DMS53 (cell line): ENCODE measurements around the gene ZNF862.
A peak's percentile ranks its signal among the peaks of the same experiment; 100 is the strongest.

Experiments used
- DNase-seq: peaks from one replicate; lab custom pipeline; 2025; lab: John Stamatoyannopoulos, UW

The ZNF862 gene

GRCh38 chr7:149811221-149811620 is 27.0 kb upstream of the ZNF862 start:
- DNase-seq: peak; percentile 35

DNA sequence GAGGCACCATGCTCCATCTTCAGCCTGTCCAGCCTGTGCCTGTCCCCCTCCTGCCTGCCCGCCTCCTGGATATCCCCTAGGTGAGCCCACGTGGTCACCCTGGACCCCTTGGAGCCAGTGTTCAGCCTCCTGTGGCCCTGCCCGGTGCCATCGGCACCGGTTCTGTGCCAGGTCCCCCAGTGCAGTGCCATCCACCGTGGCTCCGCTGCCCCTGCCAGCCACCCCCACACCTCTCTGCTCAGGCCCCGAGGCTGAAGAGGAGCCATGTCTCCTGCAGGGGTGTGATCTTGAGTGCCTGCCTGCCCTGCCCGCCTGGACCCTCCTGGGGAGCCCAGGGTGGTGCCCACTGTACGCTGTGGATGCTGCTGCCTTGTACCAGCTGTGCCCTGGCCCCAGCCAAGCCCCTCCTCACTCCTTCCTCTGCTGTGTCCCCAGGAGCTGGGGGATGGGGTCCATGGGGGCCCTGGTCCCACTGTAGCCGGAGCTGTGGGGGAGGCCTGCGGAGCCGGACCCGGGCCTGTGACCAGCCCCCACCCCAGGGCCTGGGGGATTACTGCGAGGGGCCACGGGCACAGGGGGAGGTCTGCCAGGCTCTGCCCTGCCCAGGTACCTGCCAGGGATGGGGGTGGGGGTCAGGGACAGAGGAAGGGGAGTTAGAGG is 26.2 kb upstream of the ZNF862 start:
- no peak for DNase-seq

DNA sequence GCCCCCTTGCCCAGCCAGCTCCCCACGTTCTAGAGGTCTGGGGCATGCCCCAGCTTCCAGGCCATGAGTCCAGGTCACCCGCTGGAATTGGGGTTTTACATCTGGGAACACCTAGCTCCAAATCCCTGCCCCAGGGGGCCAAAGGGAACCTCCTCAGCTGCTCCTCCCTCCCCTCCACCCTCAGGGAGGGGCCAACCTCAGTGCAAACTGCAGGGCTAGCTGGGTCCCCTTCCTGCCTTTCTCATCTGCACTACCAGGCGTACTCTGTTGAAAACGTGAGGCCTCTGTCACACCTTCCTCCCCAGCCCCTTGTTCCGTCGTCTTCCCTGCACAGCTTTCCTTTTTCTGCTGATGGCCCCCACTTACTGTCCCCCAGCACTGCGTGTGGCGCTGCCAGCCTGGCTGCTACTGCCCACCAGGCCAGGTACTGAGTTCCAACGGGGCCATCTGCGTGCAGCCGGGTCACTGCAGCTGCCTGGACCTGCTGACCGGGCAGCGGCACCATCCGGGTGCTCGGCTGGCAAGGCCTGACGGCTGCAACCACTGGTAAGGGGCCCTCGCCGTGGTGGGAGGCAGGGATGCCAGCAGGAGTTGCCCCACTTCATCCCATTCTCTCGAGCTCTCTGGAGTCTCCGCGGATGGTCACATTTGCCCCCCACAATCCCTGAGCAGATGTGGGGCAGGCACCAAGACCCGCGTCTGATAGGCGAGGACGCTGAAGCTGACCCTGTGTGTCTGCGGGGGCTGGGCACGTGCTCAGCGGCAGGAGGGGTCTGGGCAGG is 24.7 kb upstream of the ZNF862 start:
- no peak for DNase-seq

- no peak for DNase-seq
These were observed 23.7 kb upstream of the ZNF862 start for GRCh38 chr7:149814494-149814893.

GRCh38 chr7:149815121-149815520 is 23.1 kb upstream of the ZNF862 start:
- DNase-seq: no peak

- DNase-seq: peak; percentile 45
These were observed 22.4 kb upstream of the ZNF862 start for GRCh38 chr7:149815661-149816266.

DNA sequence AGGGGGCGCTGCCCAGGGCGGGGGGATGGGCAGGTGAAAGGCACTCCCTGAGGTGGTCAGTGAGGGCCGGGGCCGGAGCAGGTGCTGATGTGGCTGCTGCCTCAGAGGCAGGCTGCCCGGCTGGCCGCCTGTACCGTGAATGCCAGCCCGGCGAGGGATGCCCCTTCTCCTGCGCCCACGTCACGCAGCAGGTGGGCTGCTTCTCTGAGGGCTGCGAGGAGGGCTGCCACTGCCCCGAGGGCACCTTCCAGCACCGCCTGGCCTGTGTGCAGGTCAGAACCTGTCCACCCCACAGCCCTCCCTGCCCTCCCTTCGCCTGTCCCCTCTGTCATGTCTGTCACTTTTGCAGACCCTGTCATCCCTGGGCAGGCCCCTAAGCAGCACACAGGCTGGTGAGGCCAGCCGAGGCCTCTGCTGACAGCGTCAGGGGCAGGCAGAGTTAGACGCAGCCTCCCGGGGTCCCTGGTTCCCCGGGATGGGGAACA is 21.9 kb upstream of the ZNF862 start:
- DNase-seq: no peak

DNA sequence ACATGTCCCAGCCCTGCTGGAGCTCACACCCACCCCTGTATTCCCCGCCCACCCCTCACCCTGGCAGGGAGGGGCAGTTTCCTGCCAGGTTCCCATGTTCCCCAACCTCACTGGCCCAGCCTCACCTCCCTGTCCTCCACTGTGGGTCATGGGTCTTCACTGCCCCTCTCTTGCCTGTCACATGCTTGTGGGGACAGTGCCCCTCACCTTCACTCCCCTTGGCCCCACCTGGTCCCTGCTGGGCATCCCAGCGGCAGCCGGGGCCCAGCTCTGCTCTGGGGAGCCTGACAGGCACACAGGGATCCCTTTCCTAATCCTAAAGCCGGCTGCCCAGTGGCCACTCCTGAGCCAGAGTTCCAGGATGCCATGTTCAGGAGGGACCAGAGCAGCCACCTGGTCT is 21.4 kb upstream of the ZNF862 start:
- DNase-seq: no peak

GRCh38 chr7:149817301-149817771 is 20.8 kb upstream of the ZNF862 start:
- DNase-seq: no peak

DNA sequence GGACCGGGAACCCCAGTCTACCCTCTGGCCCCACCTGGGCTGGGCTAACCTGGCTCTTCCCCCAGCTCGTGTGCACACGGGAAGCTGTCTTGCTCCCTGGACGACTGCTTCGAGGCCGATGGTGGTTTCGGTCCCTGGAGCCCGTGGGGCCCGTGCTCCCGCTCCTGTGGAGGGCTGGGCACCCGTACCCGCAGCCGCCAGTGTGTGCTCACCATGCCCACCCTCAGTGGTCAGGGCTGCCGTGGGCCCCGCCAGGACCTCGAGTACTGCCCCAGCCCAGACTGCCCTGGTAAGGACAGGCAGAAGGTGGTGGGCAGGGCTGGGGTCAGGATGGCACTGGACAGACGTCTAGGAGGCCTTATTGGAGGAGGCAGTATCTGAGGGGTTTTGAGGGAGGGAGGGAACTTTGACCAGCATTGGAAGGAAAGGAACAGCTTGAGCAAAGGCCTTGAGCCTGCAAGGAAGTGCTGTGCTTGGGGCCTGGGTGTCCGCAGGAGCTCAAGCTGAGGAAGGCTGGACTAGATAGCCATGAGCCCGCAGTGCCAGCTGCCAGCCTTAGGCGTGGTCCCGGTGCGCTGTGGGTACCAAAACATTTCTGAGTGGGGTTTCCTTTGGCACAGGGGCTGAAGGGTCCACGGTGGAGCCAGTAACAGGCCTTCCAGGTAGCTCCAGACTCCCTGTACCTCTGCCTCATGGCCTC is 20.2 kb upstream of the ZNF862 start:
- no peak for DNase-seq

DNA sequence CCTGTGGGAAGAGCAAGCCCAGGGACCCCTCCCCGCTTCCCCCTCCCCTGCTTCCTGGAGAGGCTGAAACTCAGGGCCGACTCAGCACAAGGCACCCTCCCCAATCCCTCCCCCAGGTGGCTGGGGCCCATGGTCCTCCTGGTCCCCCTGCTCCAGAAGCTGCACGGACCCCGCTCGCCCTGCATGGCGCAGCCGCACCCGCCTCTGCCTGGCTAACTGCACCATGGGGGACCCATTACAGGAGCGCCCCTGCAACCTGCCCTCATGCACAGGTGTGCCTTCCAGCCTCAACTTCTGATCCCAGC is 19.7 kb upstream of the ZNF862 start:
- no peak for DNase-seq

DNA sequence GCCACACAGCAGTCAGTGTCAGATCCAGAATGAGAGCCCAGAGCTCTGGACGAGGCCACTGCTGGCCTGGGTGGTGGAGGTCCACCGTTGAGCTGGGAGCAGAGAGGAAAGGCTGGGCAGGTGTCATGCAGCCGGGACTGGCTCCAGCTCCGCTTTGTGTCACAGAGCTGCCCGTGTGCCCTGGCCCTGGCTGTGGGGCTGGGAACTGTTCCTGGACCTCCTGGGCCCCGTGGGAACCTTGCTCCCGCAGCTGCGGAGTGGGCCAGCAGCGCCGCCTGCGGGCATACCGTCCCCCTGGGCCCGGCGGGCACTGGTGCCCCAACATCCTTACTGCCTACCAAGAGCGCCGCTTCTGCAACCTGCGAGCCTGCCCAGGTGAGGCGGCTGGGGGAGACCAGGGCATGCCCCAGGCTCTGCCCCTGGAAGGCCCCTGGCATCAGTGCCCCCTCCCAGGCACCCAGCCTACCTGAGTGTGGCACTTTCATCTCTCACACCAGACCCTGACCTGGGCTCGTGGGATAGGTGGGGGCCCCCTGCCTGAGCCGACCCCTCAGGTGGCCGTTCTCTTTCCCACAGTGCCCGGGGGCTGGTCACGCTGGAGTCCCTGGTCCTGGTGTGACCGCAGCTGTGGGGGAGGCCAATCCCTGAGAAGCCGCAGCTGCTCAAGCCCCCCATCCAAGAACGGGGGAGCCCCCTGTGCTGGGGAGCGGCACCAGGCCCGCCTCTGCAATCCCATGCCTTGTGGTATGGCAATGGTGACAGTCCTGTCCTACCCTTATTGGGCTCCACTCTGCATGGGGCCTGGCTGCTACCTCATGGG is 18.8 kb upstream of the ZNF862 start:
- DNase-seq: no peak

GRCh38 chr7:149819961-149820340 is 18.2 kb upstream of the ZNF862 start:
- DNase-seq: no peak

DNA sequence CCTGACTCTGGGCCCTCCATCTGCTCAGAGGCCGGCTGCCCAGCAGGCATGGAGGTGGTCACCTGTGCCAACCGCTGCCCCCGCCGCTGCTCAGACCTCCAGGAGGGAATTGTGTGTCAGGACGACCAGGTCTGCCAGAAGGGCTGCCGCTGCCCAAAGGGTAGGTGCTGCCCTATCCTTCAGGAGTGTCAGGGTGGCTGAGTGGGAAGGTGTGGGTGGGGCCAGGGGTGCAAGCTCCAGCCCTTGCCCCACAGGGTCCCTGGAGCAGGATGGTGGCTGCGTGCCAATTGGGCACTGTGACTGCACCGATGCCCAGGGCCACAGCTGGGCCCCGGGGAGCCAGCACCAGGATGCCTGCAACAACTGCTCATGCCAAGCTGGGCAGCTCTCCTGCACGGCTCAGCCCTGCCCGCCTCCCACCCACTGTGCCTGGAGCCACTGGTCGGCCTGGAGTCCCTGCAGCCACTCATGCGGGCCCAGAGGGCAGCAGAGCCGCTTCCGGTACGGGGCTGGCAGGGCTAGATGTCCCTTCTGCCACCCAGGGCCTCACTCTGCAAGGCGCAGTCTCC is 17.5 kb upstream of the ZNF862 start:
- DNase-seq: peak; percentile 56

- DNase-seq: no peak
These were observed 16.7 kb upstream of the ZNF862 start for GRCh38 chr7:149821191-149822148.

DNA sequence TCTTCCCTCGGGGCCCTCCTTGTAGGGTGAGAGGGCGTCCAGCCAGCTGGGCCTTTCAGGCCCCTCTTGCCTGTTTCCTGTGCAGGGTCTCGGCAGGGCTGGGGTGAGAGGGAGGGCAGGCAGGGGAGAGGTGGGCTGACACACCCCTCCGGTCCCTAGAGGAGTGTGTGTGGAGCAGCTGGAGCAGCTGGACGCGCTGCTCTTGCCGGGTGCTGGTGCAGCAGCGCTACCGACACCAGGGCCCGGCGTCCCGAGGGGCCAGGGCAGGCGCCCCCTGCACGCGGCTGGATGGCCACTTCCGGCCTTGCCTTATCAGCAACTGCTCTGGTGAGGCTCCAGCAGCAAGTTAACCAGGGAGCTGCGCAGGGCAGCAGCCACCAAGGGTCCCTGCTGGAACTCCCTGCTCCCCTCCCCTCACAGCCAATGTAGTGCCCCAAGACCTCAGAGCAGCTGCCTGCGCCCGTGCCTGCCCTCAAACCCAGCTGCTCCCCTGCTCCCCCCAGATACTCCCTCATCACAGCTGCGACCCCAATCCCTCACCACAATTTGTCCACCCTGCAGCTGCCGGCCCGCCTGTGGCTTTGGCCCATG is 15.7 kb upstream of the ZNF862 start:
- DNase-seq: no peak

DNA sequence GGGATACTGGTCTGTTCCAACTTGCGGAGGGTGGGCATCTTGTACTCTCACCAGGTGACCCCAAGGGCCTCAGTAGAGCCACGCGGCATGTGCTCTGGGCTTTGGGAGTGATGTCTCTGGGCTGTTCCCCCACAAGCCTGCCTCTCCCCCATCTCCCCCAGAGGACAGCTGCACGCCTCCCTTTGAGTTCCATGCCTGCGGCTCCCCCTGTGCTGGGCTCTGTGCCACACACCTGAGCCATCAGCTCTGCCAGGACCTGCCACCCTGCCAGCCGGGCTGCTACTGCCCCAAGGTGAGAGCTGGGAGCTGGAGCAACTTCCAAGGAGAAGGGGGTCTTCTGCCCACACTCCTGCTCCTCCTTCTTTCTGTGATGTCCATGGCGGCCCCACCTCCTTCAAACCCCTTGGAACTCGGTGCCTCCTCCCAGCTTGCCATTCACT is 15.0 kb upstream of the ZNF862 start:
- no peak for DNase-seq

GRCh38 chr7:149823631-149824199 is 14.5 kb upstream of the ZNF862 start:
- DNase-seq: no peak

- no peak for DNase-seq
These were observed 13.9 kb upstream of the ZNF862 start for GRCh38 chr7:149824301-149824741.
